C4-2B (cell line): ENCODE measurements around the gene PLA2G2D.

Experiments used
- ZFX ChIP-seq: fragments of 450-650 bp; IDR thresholded peaks from 2 replicates; pipeline ENCODE4 v1.6.1; 2017
- TF ChIP-seq, protein P1 (sequence below): fragments of 450-650 bp; conservative IDR thresholded peaks from 2 replicates; pipeline ENCODE4 v1.5.1; 2017; ENCODE audit warnings: mild to moderate bottlenecking

- TF ChIP-seq, protein P1, sequence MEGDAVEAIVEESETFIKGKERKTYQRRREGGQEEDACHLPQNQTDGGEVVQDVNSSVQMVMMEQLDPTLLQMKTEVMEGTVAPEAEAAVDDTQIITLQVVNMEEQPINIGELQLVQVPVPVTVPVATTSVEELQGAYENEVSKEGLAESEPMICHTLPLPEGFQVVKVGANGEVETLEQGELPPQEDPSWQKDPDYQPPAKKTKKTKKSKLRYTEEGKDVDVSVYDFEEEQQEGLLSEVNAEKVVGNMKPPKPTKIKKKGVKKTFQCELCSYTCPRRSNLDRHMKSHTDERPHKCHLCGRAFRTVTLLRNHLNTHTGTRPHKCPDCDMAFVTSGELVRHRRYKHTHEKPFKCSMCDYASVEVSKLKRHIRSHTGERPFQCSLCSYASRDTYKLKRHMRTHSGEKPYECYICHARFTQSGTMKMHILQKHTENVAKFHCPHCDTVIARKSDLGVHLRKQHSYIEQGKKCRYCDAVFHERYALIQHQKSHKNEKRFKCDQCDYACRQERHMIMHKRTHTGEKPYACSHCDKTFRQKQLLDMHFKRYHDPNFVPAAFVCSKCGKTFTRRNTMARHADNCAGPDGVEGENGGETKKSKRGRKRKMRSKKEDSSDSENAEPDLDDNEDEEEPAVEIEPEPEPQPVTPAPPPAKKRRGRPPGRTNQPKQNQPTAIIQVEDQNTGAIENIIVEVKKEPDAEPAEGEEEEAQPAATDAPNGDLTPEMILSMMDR = no peak
- no peak for TF ChIP-seq ZFX
Observed at GRCh38 chr1:20126041-20126805, 6.9 kb upstream of the PLA2G2D start.
